ELF-1 (cell line): Measurements from ENCODE around the gene CHST8.
A peak's percentile ranks its signal among the peaks of the same experiment; 100 is the strongest.
"Not testable (repeated sequence)": the region's sequence is repeated elsewhere in the genome, so short reads cannot be mapped to it uniquely, and the experiment has no call there.

Experiments
- DNase-seq: peaks from one replicate; pipeline ENCODE4 v3.0.0-alpha.2; 2016; ENCODE audit warnings: low read depth, low spot score

The CHST8 gene, protein sequence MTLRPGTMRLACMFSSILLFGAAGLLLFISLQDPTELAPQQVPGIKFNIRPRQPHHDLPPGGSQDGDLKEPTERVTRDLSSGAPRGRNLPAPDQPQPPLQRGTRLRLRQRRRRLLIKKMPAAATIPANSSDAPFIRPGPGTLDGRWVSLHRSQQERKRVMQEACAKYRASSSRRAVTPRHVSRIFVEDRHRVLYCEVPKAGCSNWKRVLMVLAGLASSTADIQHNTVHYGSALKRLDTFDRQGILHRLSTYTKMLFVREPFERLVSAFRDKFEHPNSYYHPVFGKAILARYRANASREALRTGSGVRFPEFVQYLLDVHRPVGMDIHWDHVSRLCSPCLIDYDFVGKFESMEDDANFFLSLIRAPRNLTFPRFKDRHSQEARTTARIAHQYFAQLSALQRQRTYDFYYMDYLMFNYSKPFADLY

DNA sequence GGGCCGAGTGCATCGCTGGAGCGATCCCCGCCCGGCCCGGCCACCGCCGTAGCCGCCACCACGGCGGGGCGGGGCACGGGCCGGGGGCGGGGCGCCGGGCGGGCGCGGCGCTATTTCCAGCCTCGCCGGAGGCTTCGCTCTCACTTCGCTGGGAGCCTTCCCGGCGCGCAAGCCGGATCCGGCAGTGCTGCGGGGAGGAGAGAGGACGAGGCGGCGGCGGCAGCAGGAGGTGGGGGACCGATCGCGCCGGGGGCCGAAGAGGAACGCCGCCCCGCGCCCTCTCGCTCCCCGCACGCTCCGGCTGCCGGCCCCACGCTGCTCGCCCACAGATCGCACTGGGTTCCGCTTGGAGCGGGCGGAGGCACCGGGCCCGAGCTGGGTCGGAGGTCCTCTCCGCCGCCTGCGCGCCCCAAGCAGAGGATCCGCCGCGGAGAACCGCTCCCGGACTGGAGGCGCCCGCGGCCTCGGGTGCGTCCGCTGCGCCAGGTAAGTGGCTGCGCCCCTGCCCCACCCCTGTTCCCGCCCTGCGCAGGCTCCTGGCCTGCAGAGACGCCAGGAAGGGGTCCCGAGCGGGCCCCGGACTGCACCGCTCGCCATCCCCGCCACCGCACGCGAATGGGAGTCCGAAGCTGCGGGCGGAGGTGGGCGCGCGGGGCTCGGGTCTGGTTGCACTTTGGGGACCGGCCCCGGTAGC is at the start of gene CHST8:
Gene CHST8 (plus strand): TSS at position 143 of the 694 bp plus-strand sequence. CDS start 67,309 bp downstream, outside the sequence.
- peak; percentile 65 for DNase-seq

DNA sequence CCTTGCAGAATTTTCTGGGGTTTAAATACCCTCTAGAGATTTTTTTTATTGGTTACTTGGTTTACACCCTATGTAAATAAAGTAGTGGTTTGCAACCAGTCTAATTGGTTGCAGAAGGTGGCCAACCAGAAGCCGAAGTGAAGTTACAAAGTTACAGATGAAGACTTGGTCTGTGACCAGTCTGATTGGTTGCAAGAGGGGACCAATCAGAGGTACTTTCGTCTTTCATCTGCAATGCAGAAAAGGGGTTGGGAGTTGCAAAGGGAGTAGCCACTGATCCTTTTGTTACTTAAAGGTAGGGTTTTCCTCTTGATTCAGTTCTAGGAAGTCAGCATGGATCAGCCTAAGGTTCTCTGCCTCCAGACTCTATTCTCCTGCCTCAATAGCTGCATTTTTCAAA is 48.8 kb upstream of the CHST8 start:
- no peak for DNase-seq

DNA sequence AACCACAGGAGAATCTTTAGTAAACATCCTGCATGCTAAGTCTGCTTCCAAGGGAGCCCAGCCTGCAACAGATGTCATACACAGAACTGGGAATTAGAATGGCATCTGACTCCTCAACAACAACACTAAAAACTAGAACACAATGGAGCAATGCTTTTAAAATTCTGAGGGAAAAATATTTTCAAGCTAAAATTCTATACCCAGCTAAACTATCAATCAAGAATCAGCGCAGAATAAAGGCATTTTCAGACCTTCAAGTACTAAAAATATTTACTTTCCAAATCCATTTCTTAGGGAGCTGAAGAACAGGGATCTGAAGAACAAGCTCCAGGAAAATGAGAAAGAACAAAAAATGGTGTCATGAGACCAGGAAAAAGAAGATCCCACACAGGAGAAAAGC is 46.9 kb upstream of the CHST8 start:
- DNase-seq, result no peak

DNA sequence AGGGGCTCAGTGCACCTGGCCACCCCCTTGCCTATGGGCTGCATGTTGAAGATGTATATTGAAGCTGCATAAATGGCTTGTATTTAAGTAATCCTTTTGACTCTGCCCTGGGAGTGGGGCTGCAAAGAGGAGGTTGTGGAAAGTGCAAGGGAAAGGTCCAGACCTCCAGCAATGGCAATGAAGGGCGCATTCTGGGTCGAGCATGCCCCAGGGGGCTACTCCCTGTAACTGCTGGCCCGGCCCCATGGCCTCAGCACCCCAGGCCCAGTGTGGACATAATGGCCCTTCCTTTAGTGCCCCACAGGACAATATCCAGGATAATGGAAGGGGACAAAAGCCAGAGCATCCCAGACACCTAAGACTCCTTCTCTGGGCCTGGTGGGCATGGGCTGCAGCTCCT is 43.1 kb upstream of the CHST8 start:
- DNase-seq, result no peak

DNA sequence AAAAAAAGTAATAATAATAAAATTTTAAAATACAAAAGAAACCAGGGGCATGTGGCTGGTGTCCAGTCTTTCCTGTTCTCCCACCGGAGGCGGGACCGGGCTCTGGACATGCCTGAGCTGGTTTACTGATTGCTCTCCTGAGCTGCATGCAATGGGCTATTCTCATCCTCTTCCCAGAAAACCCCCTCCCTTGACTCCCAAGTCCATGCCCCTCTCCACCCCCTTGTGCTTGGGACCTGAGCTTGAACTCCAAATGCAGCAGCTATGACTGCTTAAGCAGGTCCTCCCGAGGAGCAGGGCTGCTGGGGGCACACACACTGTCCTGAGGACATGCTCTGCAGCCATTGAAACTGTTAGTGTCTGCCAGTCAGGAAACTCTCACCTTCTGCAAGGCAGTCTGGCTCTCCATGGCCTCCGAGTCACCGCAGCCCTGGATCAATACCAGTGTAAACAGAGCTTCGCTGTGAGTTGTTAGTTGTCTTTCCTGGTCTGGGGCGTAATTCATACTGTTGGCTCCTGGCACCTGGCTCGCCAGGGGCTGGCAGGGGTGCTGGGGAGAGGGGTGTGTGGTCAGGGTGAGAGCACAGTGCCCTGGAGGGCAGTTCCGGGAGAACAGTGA is 41.6 kb upstream of the CHST8 start:
- DNase-seq, result no peak

DNA sequence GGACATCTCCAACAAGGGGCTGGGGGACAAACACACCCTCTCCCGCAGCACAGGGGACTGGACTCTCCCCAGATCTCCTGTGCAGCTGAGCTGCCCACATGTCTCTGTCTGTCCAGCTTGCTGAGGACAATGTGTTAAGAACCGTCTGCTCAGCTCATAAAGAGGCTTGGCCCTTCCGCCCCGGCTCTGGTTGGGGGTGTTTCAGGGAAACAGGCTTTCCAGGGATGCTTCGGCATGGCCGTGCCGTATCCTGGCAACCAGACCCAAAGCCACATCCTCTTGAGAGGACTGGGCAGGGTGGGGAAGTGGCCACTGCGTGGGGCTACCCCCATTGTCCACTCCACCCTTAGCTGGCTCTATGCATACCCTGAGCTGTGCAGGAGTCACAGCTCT is 41.1 kb upstream of the CHST8 start:
- DNase-seq, result no peak

DNA sequence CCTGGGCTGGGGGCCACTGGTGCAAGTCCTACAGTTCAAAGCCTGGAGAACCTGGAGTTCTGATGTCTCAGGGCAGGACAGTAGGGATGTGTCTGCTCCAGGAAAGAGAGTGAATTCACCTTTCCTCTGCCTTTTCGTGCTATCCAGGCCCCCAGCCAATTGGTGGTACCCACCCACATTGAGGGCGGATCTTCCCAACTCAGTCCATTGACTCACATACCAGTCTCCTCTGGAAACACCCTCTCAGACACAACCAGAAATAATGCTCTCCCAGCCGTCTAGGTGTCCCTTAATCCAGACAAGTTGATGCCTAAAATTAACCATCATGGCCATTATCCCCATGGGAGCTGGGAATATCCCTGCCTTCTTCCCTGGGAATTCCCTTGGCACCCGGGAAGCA is 38.8 kb upstream of the CHST8 start:
- DNase-seq, result no peak

DNA sequence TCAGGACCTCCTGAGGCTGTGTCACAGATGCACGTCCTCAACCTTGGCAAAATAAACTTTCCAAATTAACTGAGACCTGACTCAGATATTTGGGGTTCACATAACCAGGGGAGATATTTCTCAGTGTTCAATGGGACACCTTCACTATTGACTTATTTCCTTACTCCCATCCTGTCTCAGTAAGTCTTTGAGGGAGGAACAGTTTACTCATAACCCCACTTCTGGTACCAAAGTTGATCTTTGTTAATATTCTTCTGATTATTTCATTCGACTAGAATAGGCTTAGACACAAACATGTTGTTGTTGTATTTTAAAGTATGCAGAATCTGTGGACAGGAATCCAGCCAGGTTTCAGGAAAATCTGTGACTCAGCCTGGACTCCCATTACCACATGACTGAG is 34.6 kb upstream of the CHST8 start:
- no peak for DNase-seq

DNA sequence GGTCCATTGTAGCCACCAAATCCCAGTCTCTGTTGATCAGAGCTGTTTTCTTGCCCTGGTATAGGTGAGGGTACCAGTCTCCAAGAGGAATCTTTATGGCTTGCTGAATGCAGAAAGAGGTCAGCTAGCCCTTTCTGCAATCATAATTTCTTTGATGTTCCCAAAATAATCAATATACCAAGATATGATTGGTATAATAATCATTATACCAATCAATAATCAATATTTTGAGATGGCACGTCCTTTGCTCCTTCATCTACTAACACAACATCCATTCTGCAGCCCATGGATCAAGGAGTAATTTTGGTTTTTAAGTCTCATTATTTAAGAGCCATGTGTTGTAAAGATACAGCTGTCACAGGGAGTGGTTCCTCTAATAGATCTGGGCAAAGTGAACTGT is 31.5 kb upstream of the CHST8 start:
- DNase-seq, result no peak

DNA sequence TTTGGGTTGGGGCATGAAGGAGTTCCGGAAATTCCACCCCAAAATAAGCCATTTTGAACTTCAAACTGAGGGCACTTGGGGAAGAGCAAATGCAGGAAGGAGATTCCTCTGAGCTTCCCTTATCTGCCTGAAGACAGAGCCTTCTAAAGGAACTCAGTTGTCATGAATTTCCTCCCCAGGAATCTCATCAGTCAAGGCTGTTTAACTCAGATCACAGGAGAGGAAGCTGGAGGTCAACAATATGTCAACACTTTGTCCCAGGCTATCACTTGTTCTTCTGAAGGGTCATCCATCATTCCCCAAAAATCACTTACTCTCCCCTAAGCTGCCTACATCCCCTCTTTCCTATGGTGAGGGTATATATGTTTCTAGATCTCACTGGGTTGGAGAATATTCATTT is 26.0 kb upstream of the CHST8 start:
- DNase-seq, result no peak

DNA sequence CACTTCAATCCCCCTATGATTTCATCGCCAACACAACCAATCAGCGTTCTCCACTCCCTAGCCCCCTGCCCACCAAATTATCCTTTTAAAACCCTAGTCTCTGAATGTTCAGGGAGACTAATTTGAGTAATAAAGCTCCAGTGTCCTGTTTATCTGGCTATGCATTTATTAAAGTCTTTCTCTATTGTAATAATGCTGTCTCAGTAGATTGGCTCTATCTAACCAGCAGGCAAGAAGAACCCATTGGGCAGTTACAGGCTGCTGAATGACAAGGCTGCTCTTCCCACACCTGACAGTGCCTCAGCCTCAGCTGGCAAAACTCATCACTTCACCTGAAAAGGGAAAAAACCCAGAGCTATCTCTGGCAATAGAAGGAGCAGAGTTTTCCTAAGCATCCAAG is 20.2 kb upstream of the CHST8 start:
- DNase-seq, result no peak

DNA sequence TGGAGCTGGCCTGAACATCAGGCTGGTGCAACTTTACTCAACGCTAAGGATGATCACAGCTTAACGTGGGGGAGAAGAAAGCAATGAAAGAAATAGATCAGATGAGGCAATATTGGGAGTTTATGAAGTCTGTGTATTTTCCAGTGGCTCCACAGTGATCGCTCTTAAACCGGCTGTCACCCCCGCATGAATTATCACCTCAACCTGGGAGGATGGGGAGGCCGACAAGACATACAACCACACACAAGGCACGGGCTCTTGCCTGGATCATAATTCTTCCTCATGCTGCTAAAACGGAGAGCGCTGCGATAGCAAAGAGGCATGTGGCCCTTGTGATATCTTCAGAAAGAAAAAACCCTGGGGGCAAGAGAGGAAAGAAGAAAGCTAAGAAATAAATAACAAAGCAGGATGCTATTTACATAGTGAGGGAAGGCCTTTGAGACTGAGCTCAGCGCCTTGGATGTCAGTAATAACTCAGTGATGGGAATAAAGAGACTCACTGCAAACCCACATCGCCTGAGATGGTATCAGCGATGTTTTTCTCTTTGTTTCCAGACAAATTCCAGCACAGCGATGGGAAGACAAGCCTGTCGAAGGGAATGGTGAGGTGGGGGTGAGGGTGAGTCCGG is 19.1 kb upstream of the CHST8 start:
- no peak for DNase-seq

DNA sequence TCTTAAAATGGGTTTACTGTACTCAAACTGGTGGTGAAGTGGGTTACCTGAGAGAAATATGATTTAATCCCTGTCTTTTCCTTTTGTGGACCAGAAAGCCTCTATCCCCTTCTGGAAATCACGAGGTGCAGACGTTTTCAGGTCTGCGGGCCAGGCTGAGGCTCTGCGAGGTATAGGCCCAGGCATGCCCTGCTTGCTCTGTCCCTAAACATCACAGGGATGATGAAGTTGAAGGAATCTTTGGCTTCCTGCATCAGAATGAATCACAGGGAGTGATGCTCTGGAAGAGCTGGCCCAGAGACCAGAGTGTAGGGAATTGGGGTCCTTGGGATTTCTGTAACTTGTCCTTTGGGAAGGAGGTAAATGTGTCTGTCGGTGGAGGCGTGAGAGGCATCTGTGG is 18.4 kb upstream of the CHST8 start:
- no peak for DNase-seq

DNA sequence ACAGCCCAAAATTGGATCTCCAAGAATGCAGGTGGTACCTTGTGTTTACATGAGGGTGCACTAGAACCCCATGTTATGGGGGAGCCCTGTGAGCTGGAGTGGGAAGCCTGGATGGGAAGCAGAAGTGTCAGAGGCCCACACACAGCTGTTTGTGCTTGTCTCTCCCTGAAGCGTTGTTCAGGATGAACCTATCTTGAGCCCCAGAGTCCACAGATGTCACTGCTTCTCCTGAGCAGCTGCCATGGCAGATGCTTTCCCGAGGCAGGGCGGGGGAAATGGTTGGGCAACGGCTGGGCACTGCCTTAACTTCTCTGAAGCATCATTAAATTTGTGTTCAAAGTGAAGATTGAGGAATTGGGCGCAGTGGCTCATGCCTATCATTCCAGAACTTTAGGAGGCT is 17.1 kb upstream of the CHST8 start:
- DNase-seq, result no peak

DNA sequence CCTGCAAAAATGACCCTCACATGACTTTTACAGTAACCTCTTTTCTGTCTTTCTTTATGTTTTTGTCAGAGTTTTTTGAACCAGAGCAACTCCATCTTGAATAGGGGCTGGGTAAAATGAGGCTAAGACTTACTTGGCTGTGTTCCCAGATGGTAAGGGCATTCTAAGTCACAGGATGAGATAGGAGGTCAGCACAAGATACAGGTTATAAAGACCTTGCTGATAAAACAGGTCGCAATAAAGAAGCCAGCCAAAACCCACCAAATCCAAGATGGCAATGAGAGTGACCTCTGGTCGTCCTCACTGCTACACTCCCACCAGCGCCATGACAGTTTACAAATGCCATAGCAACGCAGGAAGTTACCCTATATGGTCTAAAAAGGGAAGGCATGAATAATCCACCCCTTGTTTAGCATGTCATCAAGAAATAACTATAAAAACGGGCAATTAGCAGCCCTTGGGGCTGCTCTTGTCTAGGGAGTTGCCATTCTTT is 15.9 kb upstream of the CHST8 start:
- not testable (repeated sequence) for DNase-seq

DNA sequence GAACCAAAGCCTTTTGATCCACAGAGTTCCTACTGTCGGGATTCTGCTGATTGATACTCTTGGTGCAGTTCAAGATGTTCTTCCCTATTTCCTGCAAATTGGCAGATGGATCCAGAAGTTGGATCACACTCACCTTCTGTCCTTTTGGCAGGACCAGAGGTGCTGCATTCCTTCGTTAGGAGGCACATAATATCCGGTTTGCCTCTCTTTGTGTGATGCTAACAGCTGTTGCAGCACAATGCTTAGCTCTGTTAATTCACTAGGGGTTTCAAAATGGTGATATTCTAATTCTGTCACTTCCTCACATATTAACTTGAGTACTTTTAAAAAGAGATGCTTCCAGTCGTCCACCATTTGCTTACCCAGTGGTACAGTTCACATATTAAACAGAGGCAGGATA is 15.2 kb upstream of the CHST8 start:
- DNase-seq, result no peak

DNA sequence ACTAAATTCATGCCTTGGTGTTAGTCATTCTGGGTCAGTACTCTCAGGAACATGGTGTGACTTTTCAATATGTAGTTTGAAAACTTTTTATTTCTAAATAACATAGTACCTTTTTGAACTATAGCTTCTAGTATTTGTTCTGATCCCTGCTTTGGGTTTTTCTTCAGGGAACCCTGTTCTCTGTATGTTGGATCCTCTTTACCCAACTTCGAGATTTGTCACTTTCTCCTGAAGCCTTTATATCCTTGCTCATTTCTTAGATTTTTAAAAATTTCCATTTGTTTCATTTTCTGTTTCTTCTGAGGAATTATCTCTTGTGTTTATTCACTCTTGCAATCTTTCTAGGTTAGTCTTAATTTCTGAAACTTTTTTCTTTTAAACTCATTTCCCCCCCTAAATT is 12.4 kb upstream of the CHST8 start:
- DNase-seq, result no peak

DNA sequence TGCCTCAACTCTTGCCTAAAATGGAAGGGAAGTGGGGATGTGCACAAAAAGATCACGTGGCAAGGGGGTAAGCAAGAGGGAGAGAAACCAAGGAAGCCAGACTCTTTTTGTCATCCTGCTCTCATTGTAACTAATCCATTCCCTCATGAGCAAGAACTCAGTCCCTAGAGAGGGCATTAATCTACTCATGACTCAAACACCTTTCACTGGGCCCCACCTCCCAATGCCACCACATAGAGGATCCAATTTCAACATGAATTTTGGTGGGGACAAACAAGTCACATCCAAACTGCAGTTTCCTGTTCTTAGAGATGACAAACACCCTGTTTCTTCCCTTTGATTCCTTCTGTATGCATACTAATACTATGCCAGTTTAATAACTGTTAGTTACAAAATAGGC is 11.2 kb upstream of the CHST8 start:
- DNase-seq, result no peak

DNA sequence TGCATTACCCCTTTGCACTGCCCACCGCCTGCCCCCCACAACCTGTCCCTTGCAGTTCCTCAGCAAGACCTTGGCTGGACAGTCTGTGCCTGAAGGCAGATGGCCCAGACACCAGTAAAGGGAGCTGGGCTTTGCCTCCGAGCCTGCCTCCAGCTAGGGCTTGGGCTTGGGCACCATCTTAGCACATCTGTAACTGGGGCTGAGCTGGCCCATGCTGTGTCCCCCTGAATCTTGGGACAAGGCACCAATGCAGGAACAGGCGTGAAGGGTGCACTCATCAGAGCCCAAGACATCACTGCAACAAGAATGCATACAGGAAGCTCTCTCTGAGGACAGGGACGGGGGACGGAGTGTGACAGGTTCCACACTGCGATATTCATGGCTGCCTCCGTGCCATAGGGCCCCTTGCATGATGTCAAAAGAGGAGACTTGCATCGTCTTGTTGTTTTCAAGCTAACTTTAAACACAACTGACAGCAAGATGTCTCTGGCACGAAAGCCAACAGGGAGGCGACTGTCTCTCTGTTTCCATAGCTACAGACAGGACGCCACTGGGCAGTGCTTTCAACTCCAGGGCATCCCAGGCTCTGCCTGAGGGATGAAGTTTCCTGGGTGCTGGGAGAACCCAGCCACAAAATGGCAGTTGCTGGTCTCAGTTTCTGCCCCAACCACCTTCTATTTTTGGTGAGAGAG is 8.7 kb upstream of the CHST8 start:
- no peak for DNase-seq

DNA sequence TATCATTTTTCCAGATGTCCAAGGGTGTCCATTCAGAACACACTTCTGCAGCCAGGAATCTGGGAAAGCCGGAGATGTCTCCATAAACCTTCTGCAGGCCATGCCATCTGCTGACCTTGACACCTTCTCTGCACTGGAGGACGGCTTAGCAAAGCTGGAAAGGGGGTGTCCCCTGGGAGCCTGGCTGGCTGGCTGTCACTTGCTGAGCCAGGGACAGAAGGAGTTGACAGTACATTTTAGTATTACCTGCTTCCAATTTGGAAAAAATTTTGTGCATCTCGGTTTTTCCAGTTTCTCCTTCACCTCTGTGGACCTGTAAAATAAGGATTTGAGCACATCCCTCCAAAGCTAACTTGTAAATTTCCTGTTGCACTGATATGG is 8.1 kb upstream of the CHST8 start:
- no peak for DNase-seq

DNA sequence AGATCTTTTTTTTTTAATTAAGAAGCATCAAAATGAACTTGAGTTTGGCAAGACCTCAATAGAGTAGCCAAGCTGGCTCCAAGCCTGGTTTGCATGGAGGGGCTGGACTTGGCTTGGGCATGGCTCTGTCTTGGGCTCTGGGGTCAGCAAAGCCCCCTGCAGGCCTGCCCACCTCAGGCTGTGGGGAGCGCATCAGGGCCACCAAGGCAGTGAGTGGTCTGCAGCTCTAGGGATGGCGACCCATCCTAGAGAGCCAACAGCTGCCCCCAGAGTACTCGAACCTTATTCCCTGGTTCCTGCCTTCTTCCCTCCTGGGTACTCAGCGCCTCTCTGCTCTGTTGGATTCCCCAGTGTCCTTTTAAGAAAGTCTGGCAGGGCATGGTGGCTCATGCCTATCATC is 5.4 kb upstream of the CHST8 start:
- DNase-seq, result no peak

DNA sequence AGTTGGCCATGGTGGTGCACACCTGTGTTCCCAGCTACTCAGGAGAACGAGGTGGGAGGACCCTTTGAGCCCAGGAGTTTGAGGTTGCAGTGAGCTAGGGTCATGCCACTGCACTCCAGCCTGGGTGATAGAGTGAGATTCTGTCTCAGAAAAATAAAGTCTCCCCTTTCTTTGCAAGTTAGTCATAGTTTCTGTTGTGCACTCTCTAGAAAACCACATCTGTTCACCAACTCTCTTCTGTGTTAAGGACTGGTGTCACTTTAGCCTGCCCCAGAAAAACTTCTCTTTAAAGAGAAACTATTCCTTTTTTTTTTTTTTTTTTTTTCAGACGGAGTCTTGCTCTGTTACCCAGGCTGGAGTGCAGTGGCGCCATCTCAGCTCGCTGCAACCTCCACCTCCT is 4.9 kb upstream of the CHST8 start:
- DNase-seq, result no peak
